ENCODE results near the gene ZFAND3. TPM values are rescaled to one million over a fixed set of nuclear protein-coding genes. Genes with fewer than 3 reads are reported as not detected.

Gene ZFAND3
- total and polyA plus RNA-seq, 2 experiments from 2014 or later, result 36.5 to 50.0 TPM

GRCh38 chr6:37920667-37921066 is 101.1 kb downstream of the ZFAND3 start:
- Histone ChIP-seq H3K27ac (no peak overlapping the region), H3K4me2 (no peak overlapping the region), H3K4me3 (no peak overlapping the region), H3K36me3 (replicated peaks; ENCODE audit: insufficient read depth, low read depth) (no peaks in the 10 kb centered on the region), H3K9me2 (replicated peaks; ENCODE audit: insufficient read depth) (no peaks in the 10 kb centered on the region), H3K4me1 (ENCODE audit: insufficient read depth) (no peaks in the 10 kb centered on the region), H3K9me3 (ENCODE audit: low read depth) (no peaks in the 10 kb centered on the region), H3K27me3 (no peaks in the 10 kb centered on the region), H4K20me1 (ENCODE audit: insufficient read depth, poor library complexity, severe bottlenecking) (peaks cover 83% of the 10 kb centered on the region), H2AFZ (no peak overlapping the region), H3K79me2 (peaks cover 99% of the 10 kb centered on the region)
- DNase-seq (ENCODE audit: low spot score), result no peak
- 50% methylated on average over 2 of the region's 2 CpGs for WGBS (ENCODE audit: low lambda C conversion rate, missing lambda C conversion rate)
- no peak for TF ChIP-seq EZH2 (IDR thresholded peaks at IDR 0.05; ENCODE audit: borderline replicate concordance)
- TF ChIP-seq EZH2phosphoT487 (IDR thresholded peaks at IDR 0.05; ENCODE audit: low read depth, severe bottlenecking, unreplicated experiment), result no peak
- TF ChIP-seq CTCF (IDR thresholded peaks at IDR 0.05; ENCODE audit: poor library complexity), result no peak

- no peaks in the 10 kb centered on the region for H3K4me1 ChIP-seq (ENCODE audit: insufficient read depth)
- TF ChIP-seq EZH2phosphoT487 (IDR thresholded peaks at IDR 0.05; ENCODE audit: low read depth, severe bottlenecking, unreplicated experiment) (no peak), EZH2 (IDR thresholded peaks at IDR 0.05; ENCODE audit: borderline replicate concordance) (no peak), CTCF (IDR thresholded peaks at IDR 0.05; ENCODE audit: poor library complexity) (no peak)
- no peak overlapping the region for H3K4me2 ChIP-seq
- H3K9me3 ChIP-seq (ENCODE audit: low read depth), result no peaks in the 10 kb centered on the region
- peaks cover 81% of the 10 kb centered on the region for H4K20me1 ChIP-seq (ENCODE audit: insufficient read depth, poor library complexity, severe bottlenecking)
- WGBS (ENCODE audit: low lambda C conversion rate, missing lambda C conversion rate), result 100% methylated on average over 1 of the region's 1 CpG
- H3K4me3 ChIP-seq, result no peak overlapping the region
- no peaks in the 10 kb centered on the region for H3K36me3 ChIP-seq (replicated peaks; ENCODE audit: insufficient read depth, low read depth)
- H3K79me2 ChIP-seq, result peaks cover 100% of the 10 kb centered on the region
- DNase-seq (ENCODE audit: low spot score), result no peak
- H2AFZ ChIP-seq, result no peak overlapping the region
- no peak overlapping the region for H3K27ac ChIP-seq
- H3K27me3 ChIP-seq, result no peaks in the 10 kb centered on the region
- no peaks in the 10 kb centered on the region for H3K9me2 ChIP-seq (replicated peaks; ENCODE audit: insufficient read depth)
Measured at GRCh38 chr6:37922563-37922962, 103.0 kb downstream of the ZFAND3 start.

GRCh38 chr6:37923514-37923913 is 104.0 kb downstream of the ZFAND3 start:
- DNase-seq (ENCODE audit: low spot score), result no peak
- Histone ChIP-seq H2AFZ (no peak overlapping the region), H3K4me2 (no peak overlapping the region), H3K27ac (no peak overlapping the region), H4K20me1 (ENCODE audit: insufficient read depth, poor library complexity, severe bottlenecking) (peaks cover 82% of the 10 kb centered on the region), H3K36me3 (replicated peaks; ENCODE audit: insufficient read depth, low read depth) (no peaks in the 10 kb centered on the region), H3K4me1 (ENCODE audit: insufficient read depth) (no peaks in the 10 kb centered on the region), H3K4me3 (no peak overlapping the region), H3K9me2 (replicated peaks; ENCODE audit: insufficient read depth) (no peaks in the 10 kb centered on the region), H3K79me2 (peaks cover 100% of the 10 kb centered on the region), H3K9me3 (ENCODE audit: low read depth) (no peaks in the 10 kb centered on the region), H3K27me3 (no peaks in the 10 kb centered on the region)
- no peak for TF ChIP-seq CTCF (IDR thresholded peaks at IDR 0.05; ENCODE audit: poor library complexity)
- no peak for TF ChIP-seq EZH2phosphoT487 (IDR thresholded peaks at IDR 0.05; ENCODE audit: low read depth, severe bottlenecking, unreplicated experiment)
- TF ChIP-seq EZH2 (IDR thresholded peaks at IDR 0.05; ENCODE audit: borderline replicate concordance), result no peak

GRCh38 chr6:37926661-37927060 is 107.1 kb downstream of the ZFAND3 start:
- no peak for TF ChIP-seq CTCF (IDR thresholded peaks at IDR 0.05; ENCODE audit: poor library complexity)
- no peak for TF ChIP-seq EZH2 (IDR thresholded peaks at IDR 0.05; ENCODE audit: borderline replicate concordance)
- no peak for TF ChIP-seq EZH2phosphoT487 (IDR thresholded peaks at IDR 0.05; ENCODE audit: low read depth, severe bottlenecking, unreplicated experiment)
- H3K27me3 ChIP-seq, result no peaks in the 10 kb centered on the region
- no peaks in the 10 kb centered on the region for H3K9me2 ChIP-seq (replicated peaks; ENCODE audit: insufficient read depth)
- H3K27ac ChIP-seq, result no peak overlapping the region
- H3K4me2 ChIP-seq, result no peak overlapping the region
- no peaks in the 10 kb centered on the region for H3K4me1 ChIP-seq (ENCODE audit: insufficient read depth)
- no peak for DNase-seq (ENCODE audit: low spot score)
- no peak overlapping the region for H2AFZ ChIP-seq
- 94% methylated on average over 4 of the region's 4 CpGs for WGBS (ENCODE audit: low lambda C conversion rate, missing lambda C conversion rate)
- no peaks in the 10 kb centered on the region for H3K36me3 ChIP-seq (replicated peaks; ENCODE audit: insufficient read depth, low read depth)
- peaks cover 79% of the 10 kb centered on the region for H4K20me1 ChIP-seq (ENCODE audit: insufficient read depth, poor library complexity, severe bottlenecking)
- peaks cover 91% of the 10 kb centered on the region for H3K79me2 ChIP-seq
- no peak overlapping the region for H3K4me3 ChIP-seq
- no peaks in the 10 kb centered on the region for H3K9me3 ChIP-seq (ENCODE audit: low read depth)

Data from hepatocyte (in vitro differentiated cells).